CD8-positive, alpha-beta memory T cell (primary cell): ENCODE measurements around the gene TMEM201. TPM values are rescaled to one million over a fixed set of nuclear protein-coding genes. Genes with fewer than 3 reads are reported as not detected.

Experiments used
- CTCF ChIA-PET: fragments of 350-600 bp; sonication (Branson Sonifier 250); formaldehyde crosslinking; loops from one replicate; lab custom pipeline; 2021; ENCODE audit warnings: antibody characterized with exemption; lab: Charles Lee
- POLR2A ChIA-PET: fragments of 350-600 bp; sonication (Branson Sonifier 250); formaldehyde crosslinking; loops from one replicate; lab custom pipeline; 2021; ENCODE audit warnings: antibody characterized with exemption; lab: Charles Lee
- DNase-seq, 5 donors: peaks; one replicate each; pipeline versions ENCODE4 v3.0.0 to v3.0.0-alpha.2; 2020 to 2022; ENCODE audit warnings: mixed read lengths in 1 of 5
- H3K27ac ChIP-seq: one replicate; pipeline ENCODE4 v1.7.0; 2013; ENCODE audit warnings: low read depth, mild to moderate bottlenecking, low read length, moderate library complexity
- H3K27me3 ChIP-seq: 2 replicates; pipeline ENCODE4 v1.7.0; 2013; ENCODE audit warnings: low read length, mild to moderate bottlenecking; ENCODE audit not compliant: insufficient read depth, poor library complexity, severe bottlenecking
- H3K36me3 ChIP-seq: 2 replicates; pipeline ENCODE4 v1.7.0; 2013; ENCODE audit warnings: mild to moderate bottlenecking, low read length, moderate library complexity; ENCODE audit not compliant: insufficient read depth
- H3K4me1 ChIP-seq: 2 replicates; pipeline ENCODE4 v1.7.0; 2013; ENCODE audit warnings: mild to moderate bottlenecking, low read length, moderate library complexity; ENCODE audit not compliant: insufficient read depth
- H3K4me3 ChIP-seq: 2 replicates; pipeline ENCODE4 v1.7.0; 2013; ENCODE audit warnings: mild to moderate bottlenecking, low read length
- H3K9me3 ChIP-seq: 2 replicates; pipeline ENCODE4 v1.7.0; 2013; ENCODE audit warnings: mild to moderate bottlenecking, low read length
- H3K27ac Mint-ChIP-seq, 8 donors: one replicate each; pipeline ENCODE4 v1.8.0; 2020 to 2021; ENCODE audit warnings: mixed read lengths in 8 of 8, mild to moderate bottlenecking in 6 of 8, inconsistent platforms in 3 of 8, moderate library complexity in 3 of 8
- H3K27me3 Mint-ChIP-seq, 2 donors: one replicate each; pipeline ENCODE4 v1.8.0; 2020 to 2021; ENCODE audit warnings: mixed read lengths in 2 of 2, mild to moderate bottlenecking in 1 of 2, moderate library complexity in 1 of 2
- H3K36me3 Mint-ChIP-seq, 3 donors: one replicate each; pipeline ENCODE4 v1.8.0; 2020 to 2021; ENCODE audit warnings: mixed read lengths in 3 of 3, inconsistent platforms in 1 of 3, mild to moderate bottlenecking in 1 of 3
- H3K4me1 Mint-ChIP-seq, 3 donors: one replicate each; pipeline ENCODE4 v1.8.0; 2020 to 2021; ENCODE audit warnings: mixed read lengths in 3 of 3, inconsistent platforms in 1 of 3, mild to moderate bottlenecking in 1 of 3
- H3K4me3 Mint-ChIP-seq, 7 donors: one replicate each; pipeline ENCODE4 v1.8.0; 2020 to 2021; ENCODE audit warnings: mixed read lengths in 7 of 7, mild to moderate bottlenecking in 6 of 7, moderate library complexity in 4 of 7, inconsistent platforms in 2 of 7
- H3K9me3 Mint-ChIP-seq, 5 donors: one replicate each; pipeline ENCODE4 v1.8.0; 2020 to 2022; ENCODE audit warnings: mixed read lengths in 5 of 5, mild to moderate bottlenecking in 3 of 5, moderate library complexity in 2 of 5, inconsistent platforms in 1 of 5
- polyA plus RNA-seq: library from polyadenylated mRNA; unstranded; fragments of 300-500 nt; fragmentation: Illumina TruSeq; gene quantifications from one replicate; pipeline ENCODE4 v1.2.3, GENCODE V29; 2021
- total RNA-seq, 2 experiments: library from RNA; stranded (reverse); gene quantifications; one replicate each; pipeline ENCODE4 v1.2.3, GENCODE V29; 2021

The TMEM201 gene
- total RNA-seq (10 to 100 TPM; 32.2 to 32.8 TPM), polyA plus RNA-seq (2.8 TPM)

- no peaks in the 10 kb centered on the region for H3K9me3 Mint-ChIP-seq
- peaks cover 0 to 3% (median 0%) of the 10 kb centered on the region in 3 donors for H3K36me3 Mint-ChIP-seq
- peak within 1 kb of the TSS; percentile 79 to 89 (median 85) for H3K4me3 Mint-ChIP-seq
- no peaks in the 10 kb centered on the region for H3K27me3 ChIP-seq
- DNase-seq = peak; percentile 92 to 95 (median 94)
- H3K4me1 ChIP-seq = peaks cover 27% of the 10 kb centered on the region
- H3K4me3 ChIP-seq = peak within 1 kb of the TSS; percentile 67
- CTCF ChIA-PET = interaction anchor here (0.7 to 1.7 kb wide), 8 partner anchors 9 to 241 kb away, joined by 3 to 6 read pairs (median 4); no protein-coding TSS in a partner anchor
- peaks cover 16 to 41% (median 31%) of the 10 kb centered on the region in 3 donors for H3K4me1 Mint-ChIP-seq
- peak within 1 kb of the TSS; percentile 59 for H3K27ac ChIP-seq
- no peaks in the 10 kb centered on the region for H3K36me3 ChIP-seq
- no peaks in the 10 kb centered on the region for H3K9me3 ChIP-seq
- peak within 1 kb of the TSS; percentile 48 to 88 (median 79) for H3K27ac Mint-ChIP-seq
- peaks cover 0 to 1% of the 10 kb centered on the region in 2 donors for H3K27me3 Mint-ChIP-seq
- POLR2A ChIA-PET = interaction anchor here (0.6 kb wide), 1 partner anchor 70 kb away, joined by 4 read pairs; no protein-coding TSS in a partner anchor
Observed at GRCh38 chr1:9588551-9589143, at the start of gene TMEM201. TSS of gene TMEM201 (plus strand) at chr1:9588911. CDS start at chr1:9588931, 20 bp downstream.

DNA sequence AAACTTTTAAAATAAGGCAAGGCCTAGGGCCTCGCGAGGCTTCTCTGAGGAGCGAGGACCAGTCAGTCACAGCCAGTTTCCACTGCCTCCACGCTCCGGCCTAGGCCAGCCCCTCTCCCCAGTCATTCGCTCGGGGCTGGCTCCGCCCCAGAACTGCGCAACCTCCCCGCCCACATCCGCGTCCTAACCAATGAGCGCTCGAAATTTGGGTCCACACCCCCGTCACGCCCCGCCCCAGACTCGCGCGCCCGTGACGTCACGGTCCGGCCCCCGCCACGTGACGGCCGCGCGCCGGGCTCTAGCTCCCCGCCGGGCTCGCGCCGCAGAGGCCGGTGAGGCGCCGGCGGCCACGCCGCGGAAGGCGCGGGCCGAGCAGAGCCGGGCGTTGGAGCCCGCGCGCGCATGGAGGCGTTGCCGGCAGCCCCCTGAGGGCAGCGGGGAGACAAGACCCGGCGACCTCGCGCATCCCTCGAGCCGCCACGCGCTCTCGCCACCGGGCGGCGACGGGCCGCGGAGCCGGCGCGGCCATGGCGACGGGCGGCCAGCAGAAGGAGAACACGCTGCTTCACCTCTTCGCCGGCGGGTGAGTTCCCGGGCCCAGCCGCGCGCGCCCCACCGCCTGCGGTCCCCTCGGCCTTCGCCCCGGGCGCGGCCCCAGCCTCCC is 49.4 kb upstream of the TMEM201 start, which contains the start of gene SLC25A33:
Gene SLC25A33 (plus strand): TSS at position 301 of the 664 bp plus-strand sequence. CDS start 227 bp downstream, at position 528.
- peak; percentile 93 to 97 (median 95) for DNase-seq
- H3K9me3 ChIP-seq = no peaks in the 10 kb centered on the region
- H3K36me3 ChIP-seq = no peaks in the 10 kb centered on the region
- peak within 1 kb of the TSS; percentile 77 to 95 (median 90) for H3K27ac Mint-ChIP-seq
- H3K4me1 Mint-ChIP-seq = peaks cover 26 to 34% (median 32%) of the 10 kb centered on the region in 3 donors
- peak within 1 kb of the TSS; percentile 69 for H3K27ac ChIP-seq
- peak within 1 kb of the TSS; percentile 80 to 94 (median 89) for H3K4me3 Mint-ChIP-seq
- H3K27me3 ChIP-seq = no peaks in the 10 kb centered on the region
- H3K9me3 Mint-ChIP-seq = no peaks in the 10 kb centered on the region
- ChIA-PET POLR2A (interaction anchor here (0.6 kb wide), 1 partner anchor 76 kb away, joined by 3 read pairs; no protein-coding TSS in a partner anchor), CTCF (no interaction called here)
- H3K36me3 Mint-ChIP-seq = peaks cover 0 to 2% (median 0%) of the 10 kb centered on the region in 3 donors
- H3K27me3 Mint-ChIP-seq = no peaks in the 10 kb centered on the region
- peaks cover 21% of the 10 kb centered on the region for H3K4me1 ChIP-seq
- H3K4me3 ChIP-seq = peak within 1 kb of the TSS; percentile 62

- H3K4me1 ChIP-seq = peaks cover 21% of the 10 kb centered on the region
- Mint-ChIP-seq H3K4me1 (peaks cover 28 to 37% (median 36%) of the 10 kb centered on the region in 3 donors), H3K27ac (peak overlapping the region; percentile 37 to 91 (median 87)), H3K9me3 (no peaks in the 10 kb centered on the region), H3K4me3 (peak overlapping the region; percentile 80 to 94 (median 89)), H3K27me3 (no peaks in the 10 kb centered on the region), H3K36me3 (peaks cover 0 to 2% (median 0%) of the 10 kb centered on the region in 3 donors)
- peak overlapping the region; percentile 62 for H3K4me3 ChIP-seq
- no peaks in the 10 kb centered on the region for H3K36me3 ChIP-seq
- no peaks in the 10 kb centered on the region for H3K27me3 ChIP-seq
- peak in 4 of 5 donors; percentile 2 to 65 (median 56) for DNase-seq
- POLR2A ChIA-PET = interaction anchor here (0.6 to 1.0 kb wide), 2 partner anchors 22 to 1597 kb away, joined by 3 to 4 read pairs; no protein-coding TSS in a partner anchor
- CTCF ChIA-PET = no interaction called here
- H3K27ac ChIP-seq = peak overlapping the region; percentile 69
- no peaks in the 10 kb centered on the region for H3K9me3 ChIP-seq
Observed at GRCh38 chr1:9539829-9540550, 48.7 kb upstream of the TMEM201 start.

- Histone ChIP-seq H3K4me3 (no peak overlapping the region), H3K27ac (no peak overlapping the region), H3K9me3 (no peaks in the 10 kb centered on the region), H3K36me3 (no peaks in the 10 kb centered on the region), H3K4me1 (peaks cover 21% of the 10 kb centered on the region), H3K27me3 (no peaks in the 10 kb centered on the region)
- Mint-ChIP-seq H3K27ac (peak overlapping the region in 3 of 8 donors; percentile 3 to 34 (median 31)), H3K4me1 (peaks cover 30 to 47% (median 44%) of the 10 kb centered on the region in 3 donors), H3K27me3 (no peaks in the 10 kb centered on the region), H3K36me3 (peaks cover 0 to 2% (median 0%) of the 10 kb centered on the region in 3 donors), H3K9me3 (no peaks in the 10 kb centered on the region), H3K4me3 (peak overlapping the region in 3 of 7 donors; percentile 19 to 63 (median 62))
- POLR2A ChIA-PET = interaction anchor here (0.7 kb wide), 1 partner anchor 15 kb away, joined by 4 read pairs; no protein-coding TSS in a partner anchor
- CTCF ChIA-PET = no interaction called here
- no peak for DNase-seq
Observed at GRCh38 chr1:9542430-9542829, 46.3 kb upstream of the TMEM201 start.

GRCh38 chr1:9544926-9545325 is 43.8 kb upstream of the TMEM201 start:
- H3K36me3 Mint-ChIP-seq = peaks cover 0 to 2% (median 0%) of the 10 kb centered on the region in 3 donors
- H3K36me3 ChIP-seq = no peaks in the 10 kb centered on the region
- peak overlapping the region in 4 of 8 donors; percentile 10 to 47 (median 22) for H3K27ac Mint-ChIP-seq
- H3K27me3 Mint-ChIP-seq = no peaks in the 10 kb centered on the region
- H3K4me1 Mint-ChIP-seq = peaks cover 24 to 33% (median 31%) of the 10 kb centered on the region in 3 donors
- no peaks in the 10 kb centered on the region for H3K27me3 ChIP-seq
- H3K4me3 Mint-ChIP-seq = no peak overlapping the region
- ChIA-PET CTCF (no interaction called here), POLR2A (no interaction called here)
- H3K4me1 ChIP-seq = peaks cover 10% of the 10 kb centered on the region
- no peak overlapping the region for H3K27ac ChIP-seq
- DNase-seq = no peak
- no peak overlapping the region for H3K4me3 ChIP-seq
- H3K9me3 ChIP-seq = no peaks in the 10 kb centered on the region
- no peaks in the 10 kb centered on the region for H3K9me3 Mint-ChIP-seq

DNA sequence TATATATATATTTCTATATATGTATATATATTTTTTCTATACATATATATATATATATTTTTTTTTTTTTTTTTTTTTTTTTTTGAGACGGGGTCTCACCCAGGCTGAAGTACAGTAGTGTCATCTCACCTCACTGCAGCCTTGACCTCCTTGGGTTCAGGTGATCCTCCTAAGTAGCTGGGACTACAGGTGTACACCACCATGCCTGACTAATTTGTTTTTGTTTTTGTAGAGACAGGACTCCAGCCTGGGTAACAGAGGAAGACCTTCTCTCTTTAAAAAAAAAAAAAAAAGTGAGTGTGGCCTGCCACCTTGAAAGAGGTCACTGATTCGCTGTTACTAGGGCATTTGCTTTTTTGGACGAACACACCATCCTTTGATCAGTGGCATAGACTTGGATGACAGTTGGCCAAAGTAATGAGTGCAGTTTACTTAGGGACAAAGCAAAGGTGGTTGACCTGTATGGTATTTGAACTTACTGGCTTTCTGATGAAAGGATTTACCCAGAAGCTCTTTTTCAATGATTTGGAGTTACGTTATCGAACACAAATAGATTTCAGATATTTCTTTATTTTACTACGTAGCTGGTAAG is 38.7 kb upstream of the TMEM201 start:
- ChIA-PET POLR2A (no interaction called here), CTCF (interaction anchor here (1.1 kb wide), 1 partner anchor 23 kb away, joined by 3 read pairs; no protein-coding TSS in a partner anchor)
- H3K36me3 Mint-ChIP-seq = peaks cover 4 to 12% (median 4%) of the 10 kb centered on the region in 3 donors
- H3K4me1 ChIP-seq = no peaks in the 10 kb centered on the region
- H3K9me3 Mint-ChIP-seq = no peaks in the 10 kb centered on the region
- no peak for DNase-seq
- no peak overlapping the region for H3K4me3 Mint-ChIP-seq
- peaks cover 9 to 21% (median 10%) of the 10 kb centered on the region in 3 donors for H3K4me1 Mint-ChIP-seq
- no peaks in the 10 kb centered on the region for H3K27me3 ChIP-seq
- H3K9me3 ChIP-seq = no peaks in the 10 kb centered on the region
- no peaks in the 10 kb centered on the region for H3K27me3 Mint-ChIP-seq
- H3K4me3 ChIP-seq = no peak overlapping the region
- H3K27ac ChIP-seq = no peak overlapping the region
- H3K36me3 ChIP-seq = no peaks in the 10 kb centered on the region
- H3K27ac Mint-ChIP-seq = peak overlapping the region in 1 of 8 donors; percentile 33

GRCh38 chr1:9551984-9552383 is 36.7 kb upstream of the TMEM201 start:
- peaks cover 12% of the 10 kb centered on the region for H3K36me3 ChIP-seq
- peaks cover 3 to 15% (median 7%) of the 10 kb centered on the region in 3 donors for H3K4me1 Mint-ChIP-seq

More at GRCh38 chr1:9551984-9552383, 36.7 kb upstream of the TMEM201 start:
- Histone ChIP-seq H3K9me3 (no peaks in the 10 kb centered on the region), H3K27ac (no peak overlapping the region), H3K27me3 (no peaks in the 10 kb centered on the region), H3K4me1 (no peaks in the 10 kb centered on the region), H3K4me3 (no peak overlapping the region)
- ChIA-PET POLR2A (no interaction called here), CTCF (no interaction called here)
- Mint-ChIP-seq H3K27me3 (no peaks in the 10 kb centered on the region), H3K4me3 (no peak overlapping the region), H3K9me3 (no peaks in the 10 kb centered on the region), H3K27ac (peak overlapping the region in 2 of 8 donors; percentile 24 to 57), H3K36me3 (peaks cover 8 to 27% (median 10%) of the 10 kb centered on the region in 3 donors)
- no peak for DNase-seq
